GM12878 (cell line): ENCODE results near the gene DTNBP1. TPM values are rescaled to one million over a fixed set of nuclear protein-coding genes. Genes with fewer than 3 reads are reported as not detected.

Experiments
- ATAC-seq: fragments of 200-7000 bp; cut with Tn5 transposase; 3 replicates; pipeline ENCODE4 v1.9.1; 2020; ENCODE audit warnings: mild to moderate bottlenecking, moderate library complexity
- BruUV-seq: library from RNA; stranded (reverse); fragments of 400-500 nt; replicated peaks from 2 replicates; lab custom pipeline; 2021; lab: Mats Ljungman, UMichigan
- CTCF ChIA-PET: fragments of 300-600 bp; sonication (Branson Sonifier 250); formaldehyde crosslinking; extraction: SDS; loops from one replicate; lab custom pipeline; 2021; ENCODE audit warnings: inconsistent platforms; lab: Yijun Ruan, JAX
- POLR2A ChIA-PET: fragments of 350-600 bp; formaldehyde crosslinking; extraction: SDS; loops from one replicate; lab custom pipeline; 2021; ENCODE audit warnings: inconsistent platforms; lab: Charles Lee
- RAD21 ChIA-PET: fragments of 300-600 bp; sonication (Branson Sonifier 250); formaldehyde crosslinking; loops from one replicate; lab custom pipeline; 2023; ENCODE audit warnings: antibody characterized with exemption; ENCODE audit not compliant: unreplicated experiment; lab: Charles Lee
- SMC1A ChIA-PET: fragments of 300-600 bp; sonication (Branson Sonifier 250); formaldehyde crosslinking; loops from one replicate; lab custom pipeline; 2023; ENCODE audit not compliant: unreplicated experiment, uncharacterized antibody; lab: Charles Lee
- DNase-seq: peaks from one replicate; pipeline ENCODE4 v3.0.0-alpha.2; 2011; ENCODE audit warnings: low read depth, low spot score
- FAIRE-seq: peaks from 3 replicates; lab custom pipeline; 2011; peaks lifted over from hg19 to GRCh38; lab: Jason Lieb, UNC
- H2AFZ ChIP-seq: 2 replicates; pipeline ENCODE4 v1.6.0; 2011; ENCODE audit warnings: low read depth, low read length, control low read depth; ENCODE audit not compliant: control insufficient read depth
- H3K27ac ChIP-seq: 2 replicates; pipeline ENCODE4 v1.5.1; 2011; ENCODE audit warnings: control low read depth; ENCODE audit not compliant: control insufficient read depth, insufficient read depth
- H3K27me3 ChIP-seq, 2 experiments: replicated peaks in 1 of 2; 2 replicates each; pipeline versions ENCODE4 v1.6.0 to v1.6.1; 2011; ENCODE audit warnings: low read length in 1 of 2; ENCODE audit not compliant: control insufficient read depth in 2 of 2, insufficient read depth in 2 of 2
- H3K36me3 ChIP-seq, 2 experiments: 2 replicates each; pipeline ENCODE4 v1.5.1; 2011; ENCODE audit warnings: low read length in 1 of 2; ENCODE audit not compliant: control insufficient read depth in 2 of 2, insufficient read depth in 2 of 2
- H3K4me1 ChIP-seq: 2 replicates; pipeline ENCODE4 v1.6.1; 2011; ENCODE audit warnings: mild to moderate bottlenecking, low read length, moderate library complexity, mixed read lengths; ENCODE audit not compliant: control insufficient read depth, insufficient read depth
- H3K4me2 ChIP-seq: 2 replicates; pipeline ENCODE4 v1.6.0; 2011; ENCODE audit warnings: control low read depth; ENCODE audit not compliant: control insufficient read depth, insufficient read depth
- H3K4me3 ChIP-seq: fragments of 200-600 bp; sonication (generic); 2 replicates; pipeline ENCODE4 v1.5.1; 2016
- H3K79me2 ChIP-seq: 2 replicates; pipeline ENCODE4 v1.6.0; 2011; ENCODE audit warnings: low read length; ENCODE audit not compliant: control insufficient read depth, insufficient read depth
- H3K9ac ChIP-seq: 2 replicates; pipeline ENCODE4 v1.8.0; 2011; ENCODE audit warnings: low read length, control low read depth, mixed read lengths; ENCODE audit not compliant: control insufficient read depth, insufficient read depth
- H3K9me3 ChIP-seq: replicated peaks from 3 replicates; pipeline ENCODE4 v1.5.1; 2011; ENCODE audit warnings: mild to moderate bottlenecking, low read length; ENCODE audit not compliant: control insufficient read depth, insufficient read depth
- H4K20me1 ChIP-seq: 2 replicates; pipeline ENCODE4 v1.6.0; 2011; ENCODE audit not compliant: control insufficient read depth, insufficient read depth
- CHD1 ChIP-seq: IDR thresholded peaks from 2 replicates; pipeline ENCODE4 v1.6.1; 2012; ENCODE audit warnings: low read depth, low read length, improper control_type of control experiment
- E2F8 ChIP-seq: fragments of 450-650 bp; IDR thresholded peaks from 2 replicates; pipeline ENCODE4 v1.6.1; 2018; ENCODE audit warnings: mild to moderate bottlenecking, low read depth, moderate library complexity; ENCODE audit not compliant: partially characterized antibody
- EZH2 ChIP-seq: IDR thresholded peaks from 2 replicates; pipeline ENCODE4 v1.6.1; 2012; ENCODE audit warnings: low read depth, mild to moderate bottlenecking, control low read depth, inconsistent platforms, low read length, borderline replicate concordance; ENCODE audit not compliant: control insufficient read depth
- IRF3 ChIP-seq: fragments of 450-650 bp; IDR thresholded peaks from 2 replicates; pipeline ENCODE4 v1.6.1; 2014; ENCODE audit warnings: mild to moderate bottlenecking
- IRF4 ChIP-seq: IDR thresholded peaks from 2 replicates; pipeline ENCODE4 v1.6.1; 2011; ENCODE audit warnings: low read depth, low read length
- MLLT1 ChIP-seq: fragments of 450-650 bp; IDR thresholded peaks from 2 replicates; pipeline ENCODE4 v1.6.1; 2016; ENCODE audit warnings: mild to moderate bottlenecking
- NFYB ChIP-seq: IDR thresholded peaks from 2 replicates; pipeline ENCODE4 v1.6.1; 2011; ENCODE audit warnings: low read depth, mild to moderate bottlenecking, low read length, improper control_type of control experiment, moderate library complexity; ENCODE audit not compliant: insufficient read depth
- SRF ChIP-seq, 2 experiments: IDR thresholded peaks; 2 replicates each; pipeline ENCODE4 v1.6.1; 2011; ENCODE audit warnings: low read depth in 2 of 2, low read length in 2 of 2, mild to moderate bottlenecking in 1 of 2, moderate library complexity in 1 of 2
- TCF7 ChIP-seq: IDR thresholded peaks from 2 replicates; pipeline ENCODE4 v1.6.1; 2014; ENCODE audit warnings: antibody characterized with exemption, borderline replicate concordance
- ZNF384 ChIP-seq: IDR thresholded peaks from 2 replicates; pipeline ENCODE4 v1.6.1; 2012; ENCODE audit warnings: low read depth, mild to moderate bottlenecking, low read length, improper control_type of control experiment, borderline replicate concordance
- ZNF592 ChIP-seq: fragments of 450-650 bp; IDR thresholded peaks from 2 replicates; pipeline ENCODE4 v1.6.1; 2017; ENCODE audit warnings: mild to moderate bottlenecking, moderate library complexity
- ZSCAN29 ChIP-seq: fragments of 450-650 bp; IDR thresholded peaks from 2 replicates; pipeline ENCODE4 v1.6.1; 2017; ENCODE audit warnings: mild to moderate bottlenecking, moderate library complexity
- WGBS: methylation state at CpG from one replicate; pipeline ENCODE4 v1.1.6; 2016; ENCODE audit warnings: low lambda C conversion rate; ENCODE audit not compliant: insufficient replicate concordance, insufficient coverage; ENCODE audit errors: missing lambda C conversion rate; 5-methylcytosine and 5-hydroxymethylcytosine counted together
- in situ Hi-C: fragments of 300-500 bp; cut with MboI; formaldehyde crosslinking; loops from 9 replicates; pipeline ENCODE4 v1.14.3; 2018; ENCODE audit warnings: mixed read lengths
- intact Hi-C: fragments of 100-400 bp; cut with micrococcal nuclease; formaldehyde crosslinking; loops from one replicate; pipeline ENCODE4 v1.14.2; 2022; ENCODE audit not compliant: unreplicated experiment
- polyA plus RNA-seq, 11 experiments: library from polyadenylated mRNA; depleted of rRNA in 4 of 11; unstranded in 6 of 11; stranded (reverse) in 5 of 11; fragments of >200 nt; fragmentation: Nextera tagmentation in 4 of 11; fragmentation: Illumina TruSeq in 1 of 11; extraction: Ambion mirVana in 4 of 11; extraction: Trizol in 1 of 11; gene quantifications; 1 replicate in 1 of 11; 2 replicates in 10 of 11; pipeline versions ENCODE4 v1.2.1 to v1.2.3, GENCODE V29; 2011 to 2016; ENCODE audit warnings: inconsistent platforms in 2 of 11, missing spikeins in 2 of 11, low read depth in 1 of 11
- total RNA-seq, 4 experiments: library from RNA; depleted of rRNA in 3 of 4; stranded (reverse); fragments of >200 nt in 3 of 4; fragmentation: Illumina TruSeq in 1 of 4; extraction: Trizol in 1 of 4; gene quantifications; 2 replicates each; pipeline versions ENCODE4 v1.2.1 to v1.2.3, GENCODE V29; 2013 to 2021

Gene DTNBP1
- total and polyA plus RNA-seq, 10 of the 15 experiments (the other 5 are each of a cell fraction or from before 2014, with no cell fraction given), result 7.1 to 40.3 (median 20.1) TPM

DNA sequence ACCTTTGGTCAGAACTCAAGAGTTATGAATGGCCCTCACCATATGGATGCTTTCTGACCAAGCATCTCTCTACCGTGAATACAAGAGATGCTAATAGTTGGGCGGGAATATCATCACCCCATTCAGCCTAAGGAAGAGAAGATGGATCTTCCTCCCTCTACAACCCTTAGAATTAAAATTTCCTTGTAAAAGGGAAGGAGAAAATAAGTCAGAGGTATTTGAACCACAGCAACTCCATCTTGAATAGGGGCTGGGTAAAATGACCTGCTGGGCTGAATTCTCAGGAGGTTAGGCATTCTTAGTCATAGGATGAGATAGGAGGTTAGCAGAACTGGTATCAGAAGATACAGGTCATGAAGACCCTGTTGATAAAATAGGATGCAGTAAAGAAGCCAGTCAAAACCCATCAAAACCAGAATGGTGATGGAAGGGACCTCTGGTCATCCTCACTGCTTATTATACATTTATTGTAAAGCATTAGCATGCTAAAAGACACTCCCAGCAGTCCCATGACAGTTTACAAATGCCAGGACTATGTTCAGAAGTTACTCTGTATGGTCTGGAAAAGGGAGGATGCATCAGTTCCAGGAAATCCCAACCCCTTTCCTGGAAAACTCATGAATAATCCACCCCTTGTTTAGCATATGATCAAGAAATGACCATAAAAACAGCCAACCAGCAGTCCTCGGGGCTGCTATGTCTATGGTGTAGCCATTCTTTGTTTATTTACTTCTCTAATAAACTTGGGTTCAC is 101.2 kb downstream of the DTNBP1 start (continued):
- TF ChIP-seq ZNF384 (no peak), EZH2 (no peak), IRF3 (no peak)
- TF ChIP-seq, all 136 proteins: peak for 0

- POLR2A ChIA-PET, result no interaction called here
- no peak for ATAC-seq
- TF ChIP-seq IRF4 (no peak), ZNF592 (no peak), CHD1 (no peak), NFYB (no peak), E2F8 (no peak), SRF (IDR thresholded peaks at IDR 0.05; ENCODE audit: low read depth in 2 of 2, low read length in 2 of 2) (no peak), TCF7 (no peak), ZSCAN29 (no peak), MLLT1 (no peak)
Observed at GRCh38 chr6:15560713-15561112, 102.1 kb downstream of the DTNBP1 start.

More at GRCh38 chr6:15560713-15561112, 102.1 kb downstream of the DTNBP1 start:
- Histone ChIP-seq H3K9me3 (no peaks in the 10 kb centered on the region), H3K27ac (no peak overlapping the region), H4K20me1 (no peaks in the 10 kb centered on the region), H3K27me3 (no peaks in the 10 kb centered on the region), H3K4me2 (no peak overlapping the region), H3K9ac (no peak overlapping the region), H2AFZ (no peak overlapping the region), H3K36me3 (no peaks in the 10 kb centered on the region; a peak in 1 of 4 replicates), H3K79me2 (no peaks in the 10 kb centered on the region), H3K4me1 (no peaks in the 10 kb centered on the region), H3K4me3 (no peak overlapping the region)
- FAIRE-seq (no peak), DNase-seq (no peak)
- BruUV-seq, result no TSS peak
- RAD21 ChIA-PET, result no interaction called here
- SMC1A ChIA-PET, result interaction anchor here (0.8 kb wide), 1 partner anchor 471 kb away, joined by 3 read pairs; no protein-coding TSS in a partner anchor
- in situ Hi-C loops (no loop called here), intact Hi-C loops (no loop called here)
- CTCF ChIA-PET, result no interaction called here
- 91% methylated on average over 1 of the region's 1 CpG for WGBS
